ENCODE data around the gene NR5A1. TPM values are rescaled to one million over a fixed set of nuclear protein-coding genes. Genes with fewer than 3 reads are reported as not detected.

The NR5A1 gene
- total and polyA plus RNA-seq, 2 of the 13 experiments (the other 11 are each of a cell fraction or from before 2014, with no cell fraction given): 28.9 to 44.7 TPM

GRCh38 chr9:124453586-124454191, 53.5 kb downstream of the NR5A1 start:
- in situ Hi-C loops (cut with HindIII; ENCODE audit: extremely low pct_ligation_motif_present, low pct_unique_long_range_greater_than_20kb) (no loop called here), intact Hi-C loops (cut with micrococcal nuclease; ENCODE audit: unreplicated experiment) (no loop called here)
- no peak overlapping the region for H2AFZ ChIP-seq (ENCODE audit: low read length)
- no peak overlapping the region for H3K9ac ChIP-seq (ENCODE audit: insufficient read depth, low read depth, low read length)
- no TSS peak for BruUV-seq (replicated peaks)
- ChIA-PET CTCF (ENCODE audit: low intra/inter-chr PET ratio, low total read pairs) (no interaction called here), POLR2A (interaction anchor here (0.6 kb wide), 1 partner anchor 8 kb away, joined by 3 read pairs; no protein-coding TSS in a partner anchor)
- H3K27me3 ChIP-seq (ENCODE audit: control insufficient read depth in 1 of 2, insufficient read depth in 2 of 2, low read length in 2 of 2): peaks cover 14 to 36% of the 10 kb centered on the region in 2 experiments; a peak in 3 of 5 replicates
- peak overlapping the region; percentile 51 for H3K4me2 ChIP-seq (ENCODE audit: low read depth, low read length)
- peak overlapping the region in 2 of 3 experiments; percentile 46 to 55; a peak in 3 of 6 replicates for H3K4me3 ChIP-seq (replicated peaks in 1 of 3; ENCODE audit: insufficient read depth in 1 of 3, low read depth in 2 of 3, low read length in 3 of 3)
- peaks cover 10% of the 10 kb centered on the region; the same call in 1 of the 2 replicates for H3K4me1 ChIP-seq (ENCODE audit: insufficient read depth, low read length)
- WGBS (ENCODE audit: low lambda C conversion rate): 54% methylated on average over 18 of the region's 35 CpGs
- H3K36me3 ChIP-seq (replicated peaks in 1 of 2; ENCODE audit: control insufficient read depth in 1 of 2, insufficient read depth in 2 of 2, low read length in 2 of 2): no peaks in the 10 kb centered on the region
- TF ChIP-seq KDM3A (CRISPR knock-in tag; IDR thresholded peaks at IDR 0.05; ENCODE audit: low read depth) (no peak), LRRFIP1 (CRISPR knock-in tag; conservative IDR thresholded peaks at IDR 0.05) (no peak), ZZZ3 (CRISPR knock-in tag; IDR thresholded peaks at IDR 0.05; ENCODE audit: borderline replicate concordance) (no peak), STAT5B (CRISPR knock-in tag; IDR thresholded peaks at IDR 0.05) (no peak), KIAA2018 (CRISPR knock-in tag; IDR thresholded peaks at IDR 0.05; ENCODE audit: borderline replicate concordance) (no peak), SMAD3 (CRISPR knock-in tag; IDR thresholded peaks at IDR 0.05) (no peak)
- FAIRE-seq (no peak), ATAC-seq (peak; percentile 17; the same call in 2 of the 3 replicates), DNase-seq (ENCODE audit: low spot score) (no peak)
- no peaks in the 10 kb centered on the region for H4K20me1 ChIP-seq (ENCODE audit: insufficient read depth, low read length)
- H3K79me2 ChIP-seq (ENCODE audit: insufficient read depth, low read length): no peaks in the 10 kb centered on the region
- no peaks in the 10 kb centered on the region for H3K9me3 ChIP-seq (ENCODE audit: low read length)
- no peak overlapping the region for H3K27ac ChIP-seq (ENCODE audit: extremely low read length, insufficient read depth, low read length)
